HepG2 (cell line): Measurements from ENCODE around the gene FGF14. TPM values are rescaled to one million over a fixed set of nuclear protein-coding genes. Genes with fewer than 3 reads are reported as not detected.

Experiments used
- ATAC-seq: fragments of 200-7000 bp; cut with Tn5 transposase; 3 replicates; pipeline ENCODE4 v1.9.1; 2020; ENCODE audit warnings: mild to moderate bottlenecking, moderate library complexity
- BruUV-seq: library from RNA; stranded (reverse); fragments of 400-500 nt; replicated peaks from 2 replicates; lab custom pipeline; 2021; lab: Mats Ljungman, UMichigan
- CTCF ChIA-PET: fragments of 300-600 bp; formaldehyde crosslinking; extraction: SDS; loops from one replicate; lab custom pipeline; 2021; ENCODE audit warnings: low total read pairs, inconsistent platforms, low intra/inter-chr PET ratio; lab: Yijun Ruan, JAX
- POLR2A ChIA-PET: fragments of 350-600 bp; sonication (Branson Sonifier 250); formaldehyde crosslinking; loops from one replicate; lab custom pipeline; 2020; ENCODE audit warnings: antibody characterized with exemption, inconsistent platforms; lab: Yijun Ruan, JAX
- DNase-seq: peaks from one replicate; pipeline ENCODE4 v3.0.0-alpha.2; 2015; ENCODE audit warnings: low spot score
- FAIRE-seq: peaks from 3 replicates; lab custom pipeline; 2011; peaks lifted over from hg19 to GRCh38; lab: Jason Lieb, UNC
- H2AFZ ChIP-seq: one replicate; pipeline ENCODE4 v1.6.1; 2011; ENCODE audit warnings: low read length, inconsistent platforms
- H3K27ac ChIP-seq: fragments of 300-600 bp; 3 replicates; pipeline ENCODE4 v1.8.0; 2011; ENCODE audit warnings: mixed run types, mild to moderate bottlenecking, mixed read lengths, low read length, inconsistent platforms; ENCODE audit not compliant: insufficient read depth; ENCODE audit errors: extremely low read length
- H3K27me3 ChIP-seq, 2 experiments: fragments of 200-600 bp in 1 of 2; 2 replicates in 1 of 2; 3 replicates in 1 of 2; pipeline versions ENCODE4 v1.6.0 to v1.8.0; 2011; ENCODE audit warnings: low read length in 2 of 2, mild to moderate bottlenecking in 2 of 2, moderate library complexity in 2 of 2, inconsistent platforms in 1 of 2; ENCODE audit not compliant: insufficient read depth in 2 of 2, control insufficient read depth in 1 of 2
- H3K36me3 ChIP-seq, 2 experiments: fragments of 200-600 bp in 1 of 2; replicated peaks in 1 of 2; 2 replicates in 1 of 2; 3 replicates in 1 of 2; pipeline versions ENCODE4 v1.5.1 to v1.8.0; 2011; ENCODE audit warnings: low read length in 2 of 2, inconsistent platforms in 1 of 2; ENCODE audit not compliant: insufficient read depth in 2 of 2, control insufficient read depth in 1 of 2
- H3K4me1 ChIP-seq: 2 replicates; pipeline ENCODE4 v1.5.1; 2012; ENCODE audit warnings: low read length, inconsistent platforms; ENCODE audit not compliant: insufficient read depth
- H3K4me2 ChIP-seq: 2 replicates; pipeline ENCODE4 v1.6.0; 2011; ENCODE audit warnings: low read depth, low read length, inconsistent platforms
- H3K4me3 ChIP-seq, 3 experiments: fragments of 200-600 bp in 1 of 3; sonication (generic), shearing (Covaris generic) in 1 of 3; replicated peaks in 1 of 3; 2 replicates each; pipeline ENCODE4 v1.5.1; 2011 to 2016; ENCODE audit warnings: low read length in 3 of 3, inconsistent platforms in 2 of 3, low read depth in 2 of 3, mild to moderate bottlenecking in 2 of 3, control low read depth in 1 of 3, mixed read lengths in 1 of 3; ENCODE audit not compliant: insufficient read depth in 1 of 3
- H3K79me2 ChIP-seq: one replicate; pipeline ENCODE4 v1.6.1; 2011; ENCODE audit warnings: low read length, inconsistent platforms; ENCODE audit not compliant: insufficient read depth
- H3K9ac ChIP-seq: 2 replicates; pipeline ENCODE4 v1.6.0; 2011; ENCODE audit warnings: mild to moderate bottlenecking, low read depth, low read length, inconsistent platforms; ENCODE audit not compliant: insufficient read depth
- H3K9me3 ChIP-seq: 2 replicates; pipeline ENCODE4 v1.5.1; 2012; ENCODE audit warnings: mild to moderate bottlenecking, low read length
- H4K20me1 ChIP-seq: 2 replicates; pipeline ENCODE4 v1.6.0; 2011; ENCODE audit warnings: inconsistent platforms, mild to moderate bottlenecking, low read length, moderate library complexity; ENCODE audit not compliant: insufficient read depth
- AGO1 ChIP-seq: fragments of 200-400 bp; formaldehyde crosslinking; IDR thresholded peaks from 2 replicates; pipeline ENCODE4 v1.6.1; 2017; ENCODE audit warnings: mild to moderate bottlenecking, low read depth, low read length, moderate library complexity; ENCODE audit not compliant: poor library complexity, severe bottlenecking
- CENPBD1 ChIP-seq: sonication (generic); formaldehyde crosslinking; IDR thresholded peaks from 2 replicates; pipeline ENCODE4 v1.8.0; 2022; ENCODE audit warnings: missing genetic modification reagents, low read depth, mild to moderate bottlenecking, borderline replicate concordance
- FOXK2 ChIP-seq: fragments of 450-650 bp; IDR thresholded peaks from 2 replicates; pipeline ENCODE4 v1.6.1; 2016
- GABPA ChIP-seq, 2 experiments: IDR thresholded peaks; 2 replicates each; pipeline ENCODE4 v1.6.1; 2011 to 2016; ENCODE audit warnings: low read depth in 2 of 2, low read length in 1 of 2, missing biosample characterization in 1 of 2, missing genetic modification characterization in 1 of 2
- JARID2 ChIP-seq: sonication (generic); formaldehyde crosslinking; IDR thresholded peaks from 2 replicates; pipeline ENCODE4 v1.8.1; 2023; ENCODE audit warnings: missing genetic modification reagents, inconsistent platforms; ENCODE audit not compliant: insufficient replicate concordance
- ZFP41 ChIP-seq: sonication (generic); formaldehyde crosslinking; IDR thresholded peaks from 2 replicates; pipeline ENCODE4 v1.4.0; 2020; ENCODE audit warnings: mild to moderate bottlenecking, missing genetic modification reagents, borderline replicate concordance
- ZMYM4 ChIP-seq: sonication (generic); formaldehyde crosslinking; IDR thresholded peaks from 2 replicates; pipeline ENCODE4 v1.8.1; 2023; ENCODE audit warnings: mild to moderate bottlenecking, missing genetic modification reagents
- ZNF274 ChIP-seq: sonication (generic); formaldehyde crosslinking; IDR thresholded peaks from 2 replicates; pipeline ENCODE4 v1.5.1; 2020; ENCODE audit warnings: mild to moderate bottlenecking, missing genetic modification reagents
- ZNF337 ChIP-seq: sonication (generic); formaldehyde crosslinking; IDR thresholded peaks from 2 replicates; pipeline ENCODE4 v1.5.1; 2020; ENCODE audit warnings: missing genetic modification reagents, low read depth, mild to moderate bottlenecking, borderline replicate concordance
- ZNF407 ChIP-seq: sonication (generic); formaldehyde crosslinking; IDR thresholded peaks from one replicate; pipeline ENCODE4 v1.5.1; 2020; ENCODE audit warnings: mild to moderate bottlenecking, missing genetic modification reagents; ENCODE audit errors: not compliant biosample characterization
- ZNF660 ChIP-seq: sonication (generic); formaldehyde crosslinking; IDR thresholded peaks from 2 replicates; pipeline ENCODE4 v1.5.1; 2020; ENCODE audit warnings: mild to moderate bottlenecking, low read depth, missing genetic modification reagents, borderline replicate concordance
- ZNF749 ChIP-seq: sonication (generic); formaldehyde crosslinking; IDR thresholded peaks from 2 replicates; pipeline ENCODE4 v1.8.0; 2022; ENCODE audit warnings: mild to moderate bottlenecking, missing genetic modification reagents, moderate library complexity, borderline replicate concordance
- ZNF792 ChIP-seq: IDR thresholded peaks from 2 replicates; pipeline ENCODE4 v1.6.1; 2016
- ZSCAN22 ChIP-seq: sonication (generic); formaldehyde crosslinking; IDR thresholded peaks from 2 replicates; pipeline ENCODE4 v1.4.0; 2020; ENCODE audit warnings: mild to moderate bottlenecking, missing genetic modification reagents
- WGBS: methylation state at CpG from one replicate; pipeline ENCODE4 v1.1.6; 2017; ENCODE audit warnings: low lambda C conversion rate; 5-methylcytosine and 5-hydroxymethylcytosine counted together
- in situ Hi-C: cut with HindIII; loops from 2 replicates; pipeline ENCODE4 v1.10.0; 2017; ENCODE audit warnings: low pct_unique_long_range_greater_than_20kb; ENCODE audit not compliant: extremely low pct_ligation_motif_present
- intact Hi-C: fragments of 100-400 bp; cut with micrococcal nuclease; formaldehyde crosslinking; loops from one replicate; pipeline ENCODE4 v1.10.0; 2022; ENCODE audit not compliant: unreplicated experiment
- polyA plus RNA-seq, 8 experiments: library from polyadenylated mRNA; depleted of rRNA in 3 of 8; stranded (reverse) in 7 of 8; unstranded in 1 of 8; fragments of >200 nt; fragmentation: Illumina TruSeq in 4 of 8; extraction: Trizol in 4 of 8; gene quantifications; 2 replicates each; pipeline versions ENCODE4 v1.2.1 to v1.2.3, GENCODE V29; 2011 to 2016; ENCODE audit warnings: low read depth in 4 of 8, missing spikeins in 1 of 8, mixed read lengths in 1 of 8; ENCODE audit not compliant: insufficient read depth in 1 of 8
- total RNA-seq, 5 experiments: library from RNA; depleted of rRNA; stranded (reverse); fragments of >200 nt; fragmentation: Illumina TruSeq; extraction: Trizol; gene quantifications; 2 replicates each; pipeline ENCODE4 v1.2.3, GENCODE V29; 2016; ENCODE audit warnings: low read depth in 1 of 5

FGF14 gene
- total and polyA plus RNA-seq, 2 of the 13 experiments (the other 11 are each of a cell fraction or from before 2014, with no cell fraction given): not detected

GRCh38 chr13:102399791-102400674 lies 1.8 kb downstream of the FGF14 start (continued):
- TF ChIP-seq CENPBD1 (CRISPR knock-in tag): no peak
- TF ChIP-seq ZNF274 (CRISPR knock-in tag): no peak

GRCh38 chr13:102395939-102396338 lies 5.9 kb downstream of the FGF14 start:
- 15% methylated on average over 2 of the region's 2 CpGs for WGBS
- Histone ChIP-seq H3K4me2 (no peak overlapping the region), H3K9ac (no peak overlapping the region), H3K9me3 (no peaks in the 10 kb centered on the region), H4K20me1 (no peaks in the 10 kb centered on the region), H3K27me3 (peaks cover 0 to 32% of the 10 kb centered on the region in 2 experiments; a peak in 3 of 5 replicates), H3K79me2 (no peaks in the 10 kb centered on the region), H3K4me3 (no peak overlapping the region), H3K36me3 (no peaks in the 10 kb centered on the region), H3K27ac (no peak overlapping the region), H3K4me1 (no peaks in the 10 kb centered on the region), H2AFZ (no peak overlapping the region)
- no peak for FAIRE-seq
- no TSS peak for BruUV-seq
- CTCF ChIA-PET: no interaction called here
- no peak for ATAC-seq
- POLR2A ChIA-PET: no interaction called here
- in situ Hi-C loops: no loop called here
- no peak for DNase-seq
- intact Hi-C loops: no loop called here
- TF ChIP-seq JARID2 (CRISPR knock-in tag): no peak
- no peak for TF ChIP-seq ZFP41 (CRISPR knock-in tag)
- TF ChIP-seq GABPA (IDR thresholded peaks at IDR 0.05; ENCODE audit: low read depth, low read length): no peak
- no peak for TF ChIP-seq GABPA (CRISPR knock-in tag; IDR thresholded peaks at IDR 0.05; ENCODE audit: low read depth)
- no peak for TF ChIP-seq ZMYM4
- no peak for TF ChIP-seq ZNF337 (CRISPR knock-in tag)
- TF ChIP-seq ZNF660 (CRISPR knock-in tag): no peak
- no peak for TF ChIP-seq FOXK2
- no peak for TF ChIP-seq ZNF749
- no peak for TF ChIP-seq AGO1
- no peak for TF ChIP-seq ZNF792 (CRISPR knock-in tag)
- no peak for TF ChIP-seq ZNF407 (CRISPR knock-in tag)
- no peak for TF ChIP-seq ZSCAN22
